Measurements from ENCODE around the gene NCMAP.
"Not testable (repeated sequence)": the region's sequence is repeated elsewhere in the genome, so short reads cannot be mapped to it uniquely, and the experiment has no call there.

Gene NCMAP

GRCh38 chr1:24555591-24556413 lies at the start of gene NCMAP:
TSS of gene NCMAP (plus strand) at chr1:24556087. CDS start at chr1:24595431, 39,344 bp downstream.
- peak; percentile 40 to 47 for DNase-seq

- DNase-seq = no peak
Measured at GRCh38 chr1:24506691-24507381, 49.1 kb upstream of the NCMAP start.

GRCh38 chr1:24507405-24507804 lies 48.5 kb upstream of the NCMAP start:
- no peak for DNase-seq

- no peak for DNase-seq
Measured at GRCh38 chr1:24508911-24509310, 47.0 kb upstream of the NCMAP start.

- DNase-seq = no peak
Measured at GRCh38 chr1:24513706-24514105, 42.2 kb upstream of the NCMAP start.

DNA sequence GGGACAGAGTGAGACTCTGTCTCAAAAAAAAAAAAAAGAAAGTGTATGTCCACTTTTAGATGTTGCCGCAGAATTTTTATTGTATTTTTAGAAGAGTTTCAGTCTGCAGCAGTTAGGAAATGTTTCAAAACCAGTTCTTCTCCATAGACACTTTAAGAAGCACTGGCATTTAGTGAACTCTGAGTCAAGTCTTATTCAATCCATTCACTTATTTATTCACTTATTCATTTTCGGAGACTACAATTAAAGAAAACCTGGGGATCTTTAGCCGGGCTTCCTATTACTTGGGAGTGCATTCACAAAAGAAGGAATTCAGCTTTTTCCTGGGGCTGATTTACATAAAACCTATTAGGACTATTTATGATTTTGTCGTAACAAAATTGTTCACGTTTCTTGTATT lies 40.9 kb upstream of the NCMAP start:
- DNase-seq = no peak

DNA sequence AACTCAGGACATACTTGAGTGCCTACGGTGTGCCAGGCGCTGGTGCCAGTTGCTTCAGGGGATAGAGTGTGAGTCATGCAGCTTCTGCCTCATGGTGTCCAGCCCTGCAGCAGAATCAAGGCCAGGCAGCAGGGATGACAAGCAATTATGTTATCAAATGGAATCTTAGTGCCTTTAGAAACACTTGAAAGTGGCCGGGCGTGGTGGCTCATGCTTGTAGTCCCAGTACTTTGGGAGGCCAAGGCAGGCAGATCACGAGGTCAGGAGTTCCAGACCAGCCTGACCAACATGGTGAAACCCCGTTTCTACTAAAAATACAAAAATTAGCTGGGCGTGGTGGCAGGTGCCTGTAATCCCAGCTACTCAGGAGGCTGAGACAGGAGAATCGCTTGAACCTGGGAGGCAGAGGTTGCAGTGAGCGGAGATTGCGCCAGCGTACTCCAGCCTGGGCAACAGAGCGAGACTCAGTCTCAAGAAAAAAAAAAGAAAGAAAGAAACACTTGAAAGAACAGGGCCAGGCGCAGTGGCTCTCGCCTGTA lies 40.1 kb upstream of the NCMAP start:
- not testable (repeated sequence) for DNase-seq

DNA sequence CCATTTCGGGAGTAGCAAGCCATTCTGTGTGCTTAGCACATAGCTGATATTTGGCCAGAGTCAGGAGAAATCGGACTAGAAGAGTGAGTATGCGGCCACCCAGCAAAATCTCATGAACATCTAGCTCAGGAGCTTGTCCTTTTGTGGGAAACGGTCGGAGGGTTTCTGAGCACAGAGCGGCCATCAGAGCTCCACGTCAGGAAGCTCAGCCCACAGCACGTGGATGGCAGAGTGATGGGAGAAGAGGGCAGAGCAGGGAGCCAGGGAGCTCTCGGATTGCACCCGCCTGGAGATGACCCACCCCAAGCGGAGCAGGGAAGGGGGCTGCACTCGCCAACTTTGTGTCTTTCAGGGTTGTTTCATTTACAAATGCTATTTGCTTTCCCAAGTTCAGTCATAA lies 39.4 kb upstream of the NCMAP start:
- DNase-seq = no peak

GRCh38 chr1:24517898-24518297 lies 38.0 kb upstream of the NCMAP start:
- no peak for DNase-seq

- not testable (repeated sequence) for DNase-seq
Measured at GRCh38 chr1:24520282-24520681, 35.6 kb upstream of the NCMAP start.

DNA sequence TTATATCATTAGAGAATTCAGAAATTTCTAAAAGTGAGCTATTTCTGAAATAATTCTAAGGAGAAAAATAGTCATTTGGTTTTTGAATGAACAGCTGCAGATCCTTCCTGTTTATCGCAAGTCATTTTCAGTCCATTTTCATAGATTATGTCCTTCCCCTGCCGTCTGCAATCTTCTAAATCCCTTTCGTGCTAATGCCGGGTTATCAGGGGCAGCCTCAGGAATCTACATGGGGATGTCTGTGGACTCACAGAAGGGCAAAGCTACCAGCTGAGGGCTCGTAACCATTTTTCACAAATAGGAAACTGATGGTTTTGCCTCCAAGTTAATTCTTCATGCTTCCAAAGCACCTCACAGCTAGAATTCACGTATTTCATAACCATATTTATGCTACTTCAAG lies 30.3 kb upstream of the NCMAP start:
- no peak for DNase-seq

DNA sequence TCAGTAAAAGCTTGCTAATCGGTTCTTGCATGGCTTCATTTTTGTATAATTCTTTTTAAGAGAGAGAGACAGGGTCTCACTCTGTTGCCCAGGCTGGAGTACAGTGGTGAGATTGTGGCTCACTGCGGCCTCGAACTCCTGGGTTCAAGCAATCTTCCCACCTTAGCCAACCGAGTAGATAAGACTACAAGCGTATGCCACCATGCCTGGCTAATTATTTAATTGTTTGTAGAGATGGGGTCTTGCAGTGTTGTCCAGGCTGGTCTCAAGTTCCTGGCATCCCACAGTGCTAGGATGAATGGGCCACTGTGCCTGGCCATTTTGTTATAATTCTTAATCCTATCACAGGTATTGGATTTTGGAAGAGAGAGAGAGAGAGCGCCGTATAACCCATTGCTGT lies 29.8 kb upstream of the NCMAP start:
- DNase-seq = no peak

DNA sequence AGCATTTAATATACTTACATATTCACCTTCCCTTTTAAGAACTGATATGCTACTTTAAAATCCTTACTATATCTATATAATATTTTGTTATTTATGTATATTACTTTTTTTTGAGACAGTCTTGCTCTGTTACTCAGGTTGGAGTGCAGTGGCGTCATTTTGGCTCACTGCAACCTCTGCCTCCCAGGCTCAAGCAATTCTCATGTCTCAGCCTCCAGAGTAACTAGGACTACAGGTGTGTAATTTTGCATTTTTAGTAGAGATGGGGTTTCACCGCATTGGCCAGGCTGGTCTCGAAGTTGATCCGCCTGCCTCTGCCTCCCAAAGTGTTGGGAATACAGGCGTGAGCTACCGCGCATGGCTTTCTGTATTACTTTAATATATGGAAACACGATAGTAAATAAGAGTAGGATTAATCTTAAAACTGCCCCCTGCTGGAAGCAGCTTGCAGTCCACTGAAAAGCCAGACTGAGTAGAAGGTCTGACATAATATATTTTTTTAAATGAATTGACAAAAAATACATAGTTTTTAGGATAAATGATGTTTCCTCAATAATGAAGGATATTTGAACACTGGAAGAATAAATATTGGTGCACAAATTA lies 28.8 kb upstream of the NCMAP start:
- peak; percentile 49 to 64 for DNase-seq

DNA sequence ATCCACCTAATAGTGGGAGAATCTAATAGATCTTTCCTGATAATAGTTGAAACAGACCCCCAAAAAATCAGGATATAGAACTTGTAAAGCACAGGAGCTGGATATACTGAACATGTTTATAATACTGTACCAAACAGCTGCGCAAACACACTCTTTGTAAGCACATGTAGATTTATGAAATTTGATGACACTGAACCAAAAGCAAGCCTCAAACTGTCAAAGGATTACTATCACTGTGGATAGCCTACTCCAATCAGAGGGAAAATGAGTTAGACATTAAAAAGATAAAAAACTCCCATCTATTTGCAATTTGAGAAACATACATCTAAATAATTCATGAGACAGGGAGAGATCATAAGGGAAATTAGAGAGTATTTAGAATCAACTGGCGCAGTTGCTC lies 27.1 kb upstream of the NCMAP start:
- no peak for DNase-seq

- DNase-seq = not testable (repeated sequence)
Measured at GRCh38 chr1:24529292-24529691, 26.6 kb upstream of the NCMAP start.

- peak; percentile 70 to 76 for DNase-seq
Measured at GRCh38 chr1:24535021-24535424, 20.9 kb upstream of the NCMAP start.

DNA sequence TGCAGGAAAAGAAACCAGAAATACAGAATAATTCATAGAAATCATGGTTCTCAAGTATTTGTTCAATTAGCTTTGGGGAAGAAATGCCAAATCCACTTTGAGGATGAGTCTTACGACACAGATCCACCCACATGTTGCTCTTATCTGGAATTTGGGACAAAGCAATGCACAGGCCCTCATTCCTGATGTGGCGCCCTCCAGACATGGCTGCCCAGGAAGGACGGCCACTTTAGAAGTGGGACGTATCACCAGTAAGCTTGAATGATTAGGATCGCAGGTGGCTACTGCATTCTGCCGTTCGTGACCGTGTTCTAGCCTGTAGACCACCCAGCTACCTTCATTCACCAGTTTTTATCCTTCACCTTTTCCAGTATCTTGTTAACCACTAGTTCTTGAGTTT lies 20.1 kb upstream of the NCMAP start:
- DNase-seq = no peak

DNA sequence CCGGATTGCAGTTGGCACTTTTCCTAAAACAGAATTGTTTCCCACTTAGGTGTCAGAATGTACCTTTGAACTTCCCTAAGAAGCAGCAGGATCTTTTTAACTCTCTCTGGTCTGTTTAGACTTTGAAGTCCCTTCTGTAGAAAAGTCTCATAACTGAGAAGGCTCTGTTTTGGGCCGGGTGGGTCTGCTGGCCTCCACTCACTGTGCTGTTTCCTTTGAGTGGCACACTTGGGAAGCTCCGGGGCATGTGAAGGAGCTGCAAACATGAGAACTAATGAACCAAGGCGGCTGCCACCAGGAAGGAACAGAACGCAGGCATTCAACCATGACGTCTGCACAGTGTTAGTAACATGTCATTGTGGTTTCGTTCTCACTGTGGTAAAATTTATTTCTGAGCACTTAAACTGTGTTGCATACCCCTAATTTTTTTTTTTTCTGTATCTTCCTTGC lies 19.5 kb upstream of the NCMAP start:
- peak; percentile 66 to 75 for DNase-seq

- peak in 1 of 2 experiments; percentile 56 for DNase-seq
Measured at GRCh38 chr1:24540051-24540905, 15.6 kb upstream of the NCMAP start.

- peak; percentile 24 to 40 for DNase-seq
Measured at GRCh38 chr1:24540906-24541710, 14.8 kb upstream of the NCMAP start.

GRCh38 chr1:24541711-24542346 lies 14.1 kb upstream of the NCMAP start:
- peak; percentile 46 to 58 for DNase-seq
